ENCODE measurements around the gene ADGRL2.

GRCh38 chr1:81823082-81823481, 22.3 kb downstream of the ADGRL2 start:
- TF ChIP-seq CTCF (IDR thresholded peaks at IDR 0.05) (no peak), POLR2AphosphoS5 (IDR thresholded peaks at IDR 0.05; ENCODE audit: low read depth, low read length) (no peak), MXI1 (IDR thresholded peaks at IDR 0.05; ENCODE audit: low read depth, low read length) (no peak), PBX3 (IDR thresholded peaks at IDR 0.05) (no peak), JUND (IDR thresholded peaks at IDR 0.05) (no peak), RXRA (IDR thresholded peaks at IDR 0.05; ENCODE audit: borderline replicate concordance, low read depth) (no peak)

Data from SK-N-SH (cell line).